Mucosa of descending colon (tissue), 3 donors: Measurements from ENCODE around the gene PCSK6. TPM values are rescaled to one million over a fixed set of nuclear protein-coding genes. Genes with fewer than 3 reads are reported as not detected.

Experiments
- ATAC-seq: fragments of 200-7000 bp; cut with Tn5 transposase; one replicate; pipeline ENCODE4 v1.9.1; 2020; ENCODE audit warnings: mild to moderate bottlenecking, moderate library complexity
- DNase-seq, 3 donors: peaks; one replicate each; pipeline ENCODE4 v3.0.0-alpha.2; 2020
- H3K36me3 ChIP-seq: fragments of 200-600 bp; one replicate; pipeline ENCODE4 v1.8.0; 2021; ENCODE audit warnings: low read depth, mild to moderate bottlenecking
- H3K4me1 ChIP-seq: fragments of 200-600 bp; one replicate; pipeline ENCODE4 v1.8.0; 2021; ENCODE audit warnings: low read depth, mild to moderate bottlenecking
- H3K4me3 ChIP-seq: fragments of 200-600 bp; one replicate; pipeline ENCODE4 v1.8.0; 2021; ENCODE audit warnings: mild to moderate bottlenecking
- H3K9me3 ChIP-seq: fragments of 200-600 bp; one replicate; pipeline ENCODE4 v1.8.0; 2021; ENCODE audit warnings: mild to moderate bottlenecking
- intact Hi-C, 2 donors: fragments of 100-400 bp; cut with DNase I in 1 of 2; cut with micrococcal nuclease in 1 of 2; formaldehyde crosslinking; loops; one replicate each; pipeline versions ENCODE4 v1.11.0 to v1.11.1; 2022; cut with DNase I, micrococcal nuclease
- total RNA-seq, 3 donors: library from RNA; stranded (reverse); fragmentation: NEBNext Ultra II Directional in 2 of 3; extraction: Animal tissue kit (Norgen Biotek cat#: 25700) in 2 of 3; gene quantifications; one replicate each; pipeline versions ENCODE4 v1.2.1 to v1.2.4, GENCODE V29; 2021 to 2023
- TF ChIP-seq, protein P1 (sequence below): fragments of 200-600 bp; IDR thresholded peaks from one replicate; pipeline ENCODE4 v1.8.0; 2022; ENCODE audit warnings: antibody characterized with exemption, mild to moderate bottlenecking
- donor health status: DM: no; HTN: no; CAD: no; lungs with moderate emphysema.
- donor health status: DM: no; HTN: no; CAD: no.
- donor health status: DM: no; HTN: yes; CAD: no.

The PCSK6 gene
- total RNA-seq, 3 donors from 2014 or later: 21.3 to 58.4 (median 30.3) TPM

- peak; percentile 59 for ATAC-seq
- H3K36me3 ChIP-seq: peaks cover 5% of the 10 kb centered on the region
- H3K9me3 ChIP-seq: no peaks in the 10 kb centered on the region
- DNase-seq: peak in 1 of 3 donors; percentile 42
- no peaks in the 10 kb centered on the region for H3K4me1 ChIP-seq
- intact Hi-C loops: no loop called here
- no peak overlapping the region for H3K4me3 ChIP-seq
- TF ChIP-seq, protein P1, sequence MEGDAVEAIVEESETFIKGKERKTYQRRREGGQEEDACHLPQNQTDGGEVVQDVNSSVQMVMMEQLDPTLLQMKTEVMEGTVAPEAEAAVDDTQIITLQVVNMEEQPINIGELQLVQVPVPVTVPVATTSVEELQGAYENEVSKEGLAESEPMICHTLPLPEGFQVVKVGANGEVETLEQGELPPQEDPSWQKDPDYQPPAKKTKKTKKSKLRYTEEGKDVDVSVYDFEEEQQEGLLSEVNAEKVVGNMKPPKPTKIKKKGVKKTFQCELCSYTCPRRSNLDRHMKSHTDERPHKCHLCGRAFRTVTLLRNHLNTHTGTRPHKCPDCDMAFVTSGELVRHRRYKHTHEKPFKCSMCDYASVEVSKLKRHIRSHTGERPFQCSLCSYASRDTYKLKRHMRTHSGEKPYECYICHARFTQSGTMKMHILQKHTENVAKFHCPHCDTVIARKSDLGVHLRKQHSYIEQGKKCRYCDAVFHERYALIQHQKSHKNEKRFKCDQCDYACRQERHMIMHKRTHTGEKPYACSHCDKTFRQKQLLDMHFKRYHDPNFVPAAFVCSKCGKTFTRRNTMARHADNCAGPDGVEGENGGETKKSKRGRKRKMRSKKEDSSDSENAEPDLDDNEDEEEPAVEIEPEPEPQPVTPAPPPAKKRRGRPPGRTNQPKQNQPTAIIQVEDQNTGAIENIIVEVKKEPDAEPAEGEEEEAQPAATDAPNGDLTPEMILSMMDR: no peak
These were observed 222.0 kb downstream of the PCSK6 start for GRCh38 chr15:101267320-101268104.

DNA sequence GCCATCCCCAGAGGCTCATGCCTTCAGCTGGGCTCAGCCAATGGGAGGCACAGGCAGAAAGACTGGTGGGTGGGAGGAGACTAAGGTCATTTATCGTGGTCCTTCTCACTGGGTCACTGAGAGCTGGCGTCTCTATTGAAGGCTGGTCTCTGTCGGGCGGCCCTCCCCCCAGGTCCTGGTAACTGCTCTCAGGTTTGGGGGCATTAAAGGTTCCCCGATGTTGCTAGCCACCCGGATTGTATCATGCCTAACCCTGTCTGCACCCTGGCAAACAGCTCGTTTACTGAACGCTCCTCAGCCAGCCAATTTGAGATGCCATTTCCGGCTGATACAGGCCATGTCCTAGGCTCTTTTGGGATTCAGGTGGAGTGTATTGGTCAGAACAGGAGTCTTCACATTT lies 222.7 kb downstream of the PCSK6 start:
- H3K4me3 ChIP-seq: no peak overlapping the region
- TF ChIP-seq, protein P1: no peak
- intact Hi-C loops: no loop called here
- ATAC-seq (peak; percentile 5), DNase-seq (no peak)
- no peaks in the 10 kb centered on the region for H3K9me3 ChIP-seq
- no peaks in the 10 kb centered on the region for H3K36me3 ChIP-seq
- no peaks in the 10 kb centered on the region for H3K4me1 ChIP-seq

DNA sequence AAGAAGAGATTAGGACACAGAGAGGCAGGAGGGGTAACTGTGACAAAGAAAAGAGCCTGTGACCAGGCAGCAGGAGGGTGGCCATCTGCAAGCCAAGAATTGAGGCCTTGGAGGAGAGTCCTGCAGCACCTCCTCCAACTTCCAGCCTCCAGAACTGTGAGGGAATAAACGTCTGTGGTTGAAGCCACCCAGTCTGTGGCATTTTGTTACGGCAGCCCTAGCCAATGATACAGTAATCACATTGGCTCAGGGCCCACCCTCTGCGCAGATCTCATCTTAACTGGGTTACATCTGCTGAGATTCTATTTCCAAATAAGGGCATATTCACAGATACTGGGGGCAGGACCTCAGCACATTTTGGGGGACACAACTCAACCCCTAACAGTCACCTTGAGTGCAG lies 223.5 kb downstream of the PCSK6 start:
- H3K4me3 ChIP-seq: no peak overlapping the region
- H3K4me1 ChIP-seq: no peaks in the 10 kb centered on the region
- no peak for DNase-seq
- TF ChIP-seq, protein P1: no peak
- no peaks in the 10 kb centered on the region for H3K36me3 ChIP-seq
- ATAC-seq: no peak
- H3K9me3 ChIP-seq: no peaks in the 10 kb centered on the region
- intact Hi-C loops: no loop called here

GRCh38 chr15:101264911-101265641 lies 224.4 kb downstream of the PCSK6 start:
- no peaks in the 10 kb centered on the region for H3K4me1 ChIP-seq
- no peak overlapping the region for H3K4me3 ChIP-seq
- intact Hi-C loops: loop anchor here in 1 of 2 donors (5.0 kb wide), 1 partner anchor 253 kb away; no protein-coding TSS in a partner anchor
- ATAC-seq (peak; percentile 11), DNase-seq (no peak)
- H3K9me3 ChIP-seq: no peaks in the 10 kb centered on the region
- H3K36me3 ChIP-seq: no peaks in the 10 kb centered on the region
- TF ChIP-seq, protein P1: no peak

GRCh38 chr15:101264011-101264410 lies 225.5 kb downstream of the PCSK6 start:
- no peaks in the 10 kb centered on the region for H3K36me3 ChIP-seq
- ATAC-seq: no peak
- DNase-seq: no peak
- H3K4me1 ChIP-seq: no peaks in the 10 kb centered on the region
- H3K4me3 ChIP-seq: no peak overlapping the region
- intact Hi-C loops: loop anchor here in 1 of 2 donors (5.0 kb wide), 1 partner anchor 252 kb away; no protein-coding TSS in a partner anchor
- no peaks in the 10 kb centered on the region for H3K9me3 ChIP-seq
- TF ChIP-seq, protein P1: no peak
